Esophagus muscularis mucosa (tissue), 4 donors: ENCODE data around the gene TRIM15. TPM values are rescaled to one million over a fixed set of nuclear protein-coding genes. Genes with fewer than 3 reads are reported as not detected.

Experiments used
- DNase-seq: peaks from one replicate; pipeline ENCODE4 v3.0.0-alpha.2; 2017; ENCODE audit errors: extremely low spot score
- H3K27ac ChIP-seq, 4 donors: fragments of 200-600 bp; sonication (generic); replicated peaks in 1 of 4; 1 replicate in 3 of 4; 2 replicates in 1 of 4; pipeline ENCODE4 v1.5.1; 2016 to 2019; ENCODE audit warnings: mild to moderate bottlenecking in 1 of 4
- H3K27me3 ChIP-seq, 4 donors: fragments of 200-600 bp; sonication (generic); one replicate each; pipeline versions ENCODE4 v1.5.1 to v1.6.0; 2016 to 2019
- H3K36me3 ChIP-seq, 4 donors: fragments of 200-600 bp; sonication (generic); one replicate each; pipeline ENCODE4 v1.5.1; 2016 to 2019
- H3K4me1 ChIP-seq, 4 donors: fragments of 200-600 bp; sonication (generic); one replicate each; pipeline ENCODE4 v1.5.1; 2016 to 2019
- H3K4me3 ChIP-seq, 4 donors: fragments of 200-600 bp; sonication (generic); 1 replicate in 2 of 4; 2 replicates in 2 of 4; pipeline ENCODE4 v1.5.1; 2016 to 2019; ENCODE audit warnings: mild to moderate bottlenecking in 4 of 4, moderate library complexity in 1 of 4
- H3K9me3 ChIP-seq, 4 donors: fragments of 200-600 bp; sonication (generic); 1 replicate in 3 of 4; 2 replicates in 1 of 4; pipeline ENCODE4 v1.5.1; 2016 to 2019
- EP300 ChIP-seq: sonication (generic); formaldehyde crosslinking; IDR thresholded peaks from one replicate; pipeline ENCODE4 v1.6.1; 2017; ENCODE audit warnings: antibody characterized with exemption
- POLR2A ChIP-seq: fragments of 450-650 bp; IDR thresholded peaks from one replicate; pipeline ENCODE4 v1.6.1; 2017; ENCODE audit warnings: antibody characterized with exemption, moderate library complexity, mild to moderate bottlenecking, low read depth
- POLR2AphosphoS5 ChIP-seq, 2 donors: sonication (generic); formaldehyde crosslinking; IDR thresholded peaks; one replicate each; pipeline ENCODE4 v1.6.1; 2017; ENCODE audit warnings: antibody characterized with exemption in 2 of 2
- WGBS: methylation state at CpG from one replicate; pipeline ENCODE4 v1.1.5; 2018; 5-methylcytosine and 5-hydroxymethylcytosine counted together
- intact Hi-C: fragments of 100-400 bp; cut with DNase I; formaldehyde crosslinking; loops from one replicate; pipeline ENCODE4 v1.15.1; 2023
- total RNA-seq, 4 donors: library from RNA; depleted of rRNA; stranded (reverse); fragments of >200 nt; gene quantifications; one replicate each; pipeline versions ENCODE4 v1.1.0 to v1.2.1, GENCODE V29; 2016
- TF ChIP-seq, protein P1 (sequence below), 3 experiments: fragments of 200-600 bp in 2 of 3; fragments of 450-650 bp in 1 of 3; sonication (generic) in 2 of 3; IDR thresholded peaks; one replicate each; pipeline ENCODE4 v1.5.1; 2017 to 2019; ENCODE audit warnings: antibody characterized with exemption in 3 of 3, mild to moderate bottlenecking in 2 of 3, moderate library complexity in 1 of 3

TRIM15 gene
- total RNA-seq, 4 donors from 2014 or later, result 0.42 TPM; not detected in 3

DNA sequence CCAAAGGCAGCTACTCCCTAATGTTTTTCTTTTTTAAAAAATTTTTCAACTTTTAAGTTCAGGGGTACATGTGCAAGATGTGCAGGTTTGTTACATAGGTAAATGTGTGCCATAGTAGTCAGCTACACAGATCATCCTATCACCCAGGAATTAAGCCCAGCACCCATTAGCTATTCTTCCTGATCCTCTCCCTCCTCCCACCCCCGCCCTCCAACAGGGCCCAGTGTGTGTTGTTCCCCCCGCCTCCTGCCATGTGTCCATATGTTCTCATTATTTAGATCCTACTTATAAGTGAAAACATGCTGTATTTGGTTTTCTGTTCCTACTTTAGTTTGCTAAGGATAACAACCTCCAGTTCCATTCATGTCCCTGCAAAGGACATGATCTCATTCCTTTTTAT, 12.4 kb downstream of the TRIM15 start:
- DNase-seq, result no peak
- Histone ChIP-seq H3K27ac (no peak overlapping the region), H3K27me3 (peaks cover 0 to 72% (median 21%) of the 10 kb centered on the region in 4 donors), H3K36me3 (no peaks in the 10 kb centered on the region), H3K4me3 (no peak overlapping the region), H3K4me1 (peaks cover 7 to 11% (median 10%) of the 10 kb centered on the region in 4 donors), H3K9me3 (peaks cover 0 to 8% (median 0%) of the 10 kb centered on the region in 4 donors)
- no peak for TF ChIP-seq POLR2A
- no peak for TF ChIP-seq EP300
- no peak for TF ChIP-seq POLR2AphosphoS5 (IDR thresholded peaks at IDR 0.05)
- TF ChIP-seq, protein P1, sequence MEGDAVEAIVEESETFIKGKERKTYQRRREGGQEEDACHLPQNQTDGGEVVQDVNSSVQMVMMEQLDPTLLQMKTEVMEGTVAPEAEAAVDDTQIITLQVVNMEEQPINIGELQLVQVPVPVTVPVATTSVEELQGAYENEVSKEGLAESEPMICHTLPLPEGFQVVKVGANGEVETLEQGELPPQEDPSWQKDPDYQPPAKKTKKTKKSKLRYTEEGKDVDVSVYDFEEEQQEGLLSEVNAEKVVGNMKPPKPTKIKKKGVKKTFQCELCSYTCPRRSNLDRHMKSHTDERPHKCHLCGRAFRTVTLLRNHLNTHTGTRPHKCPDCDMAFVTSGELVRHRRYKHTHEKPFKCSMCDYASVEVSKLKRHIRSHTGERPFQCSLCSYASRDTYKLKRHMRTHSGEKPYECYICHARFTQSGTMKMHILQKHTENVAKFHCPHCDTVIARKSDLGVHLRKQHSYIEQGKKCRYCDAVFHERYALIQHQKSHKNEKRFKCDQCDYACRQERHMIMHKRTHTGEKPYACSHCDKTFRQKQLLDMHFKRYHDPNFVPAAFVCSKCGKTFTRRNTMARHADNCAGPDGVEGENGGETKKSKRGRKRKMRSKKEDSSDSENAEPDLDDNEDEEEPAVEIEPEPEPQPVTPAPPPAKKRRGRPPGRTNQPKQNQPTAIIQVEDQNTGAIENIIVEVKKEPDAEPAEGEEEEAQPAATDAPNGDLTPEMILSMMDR (IDR thresholded peaks at IDR 0.05), result no peak
- 90% methylated on average over 2 of the region's 2 CpGs for WGBS
- intact Hi-C loops, result no loop called here

DNA sequence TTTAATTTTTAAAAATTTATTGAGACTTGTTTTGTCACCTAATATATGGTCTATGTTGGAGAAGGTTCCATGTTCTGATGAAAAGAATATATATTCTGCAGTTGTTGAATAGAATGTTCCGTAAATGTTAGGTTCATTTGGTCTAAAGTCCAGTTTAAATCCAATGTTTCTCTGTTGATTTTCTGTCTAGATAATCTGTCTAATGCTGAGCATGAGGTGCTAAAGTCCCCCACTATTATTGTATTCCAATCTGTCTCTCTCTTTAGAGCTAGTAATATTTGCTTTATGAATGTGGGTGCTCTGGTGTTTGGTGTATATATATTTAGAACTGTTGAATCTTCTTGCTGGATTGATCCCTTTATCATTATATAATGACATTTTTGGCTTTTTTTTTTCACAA, 15.5 kb downstream of the TRIM15 start:
- TF ChIP-seq POLR2A (no peak), POLR2AphosphoS5 (IDR thresholded peaks at IDR 0.05) (no peak), EP300 (no peak)
- TF ChIP-seq, protein P1 (IDR thresholded peaks at IDR 0.05), result no peak
- H3K9me3 ChIP-seq, result peaks cover 0 to 8% (median 0%) of the 10 kb centered on the region in 4 donors
- 100% methylated on average over 1 of the region's 1 CpG for WGBS
- no peak overlapping the region for H3K4me3 ChIP-seq
- intact Hi-C loops, result no loop called here
- H3K27me3 ChIP-seq, result peaks cover 0 to 41% (median 0%) of the 10 kb centered on the region in 4 donors
- no peaks in the 10 kb centered on the region for H3K4me1 ChIP-seq
- H3K36me3 ChIP-seq, result no peaks in the 10 kb centered on the region
- no peak for DNase-seq
- H3K27ac ChIP-seq, result no peak overlapping the region

DNA sequence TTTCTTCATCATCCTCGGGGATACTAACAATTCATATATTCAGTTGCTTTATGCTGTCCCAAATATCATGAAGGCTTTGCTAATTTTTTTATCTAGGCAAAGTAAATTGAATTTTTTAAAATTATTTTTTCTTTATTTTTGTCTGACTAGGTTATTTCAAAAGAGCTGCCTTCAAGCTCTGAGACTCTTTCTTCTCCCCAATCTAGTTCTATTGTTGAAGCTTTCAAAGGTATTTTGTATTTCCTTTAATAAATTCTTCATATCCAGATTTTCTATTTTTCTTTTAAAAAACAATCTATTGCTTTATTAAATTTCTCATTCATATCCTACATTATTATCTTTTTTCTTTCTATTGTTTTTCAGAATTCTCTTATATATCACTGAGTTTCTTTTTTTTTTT, 16.8 kb downstream of the TRIM15 start:
- H3K27me3 ChIP-seq, result peaks cover 0 to 34% (median 0%) of the 10 kb centered on the region in 4 donors
- no peak overlapping the region for H3K27ac ChIP-seq
- peaks cover 4 to 10% (median 4%) of the 10 kb centered on the region in 4 donors for H3K36me3 ChIP-seq
- intact Hi-C loops, result no loop called here
- no peak for DNase-seq
- 92% methylated on average over 1 of the region's 1 CpG for WGBS
- no peaks in the 10 kb centered on the region for H3K4me1 ChIP-seq
- TF ChIP-seq, protein P1 (IDR thresholded peaks at IDR 0.05), result no peak
- no peak for TF ChIP-seq EP300
- no peak for TF ChIP-seq POLR2A
- TF ChIP-seq POLR2AphosphoS5 (IDR thresholded peaks at IDR 0.05), result no peak
- H3K9me3 ChIP-seq, result peaks cover 0 to 8% (median 0%) of the 10 kb centered on the region in 4 donors
- H3K4me3 ChIP-seq, result no peak overlapping the region

DNA sequence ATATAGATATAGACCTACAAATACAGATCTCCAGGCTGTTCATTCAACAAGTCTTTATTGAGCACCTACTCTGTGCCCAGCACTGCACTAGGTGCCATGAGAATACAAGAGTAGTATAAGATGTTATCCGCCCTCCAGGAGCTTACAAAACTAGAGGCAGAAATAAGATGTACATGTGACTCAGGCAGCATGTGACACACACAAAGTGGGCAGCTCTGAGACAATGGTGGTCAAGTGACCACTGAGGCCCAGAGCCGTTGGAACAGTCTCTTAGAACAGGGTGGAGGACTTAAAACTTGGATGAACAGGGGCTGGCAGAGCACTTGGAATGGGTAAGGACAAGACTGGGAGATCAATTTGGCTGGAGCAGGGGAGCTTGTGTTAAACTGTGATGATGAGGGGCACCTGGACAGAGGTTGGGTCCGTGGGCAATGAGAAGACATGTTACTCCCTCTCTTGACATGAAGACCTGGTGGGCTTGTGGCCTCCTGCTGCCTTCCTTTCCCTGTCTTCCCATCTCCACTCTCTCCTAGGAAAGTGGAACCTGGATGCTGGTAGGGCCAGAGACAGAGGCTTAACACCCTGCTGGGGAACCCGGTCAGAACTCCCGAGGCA, 21.2 kb downstream of the TRIM15 start:
- Histone ChIP-seq H3K36me3 (peaks cover 27 to 50% (median 42%) of the 10 kb centered on the region in 4 donors), H3K4me3 (no peak overlapping the region), H3K9me3 (peaks cover 0 to 6% (median 0%) of the 10 kb centered on the region in 4 donors), H3K4me1 (no peaks in the 10 kb centered on the region), H3K27me3 (peaks cover 0 to 4% (median 0%) of the 10 kb centered on the region in 4 donors), H3K27ac (no peak overlapping the region)
- TF ChIP-seq POLR2A (no peak), EP300 (no peak)
- DNase-seq, result peak; percentile 88
- 91% methylated on average over 5 of the region's 5 CpGs for WGBS
- intact Hi-C loops, result no loop called here

DNA sequence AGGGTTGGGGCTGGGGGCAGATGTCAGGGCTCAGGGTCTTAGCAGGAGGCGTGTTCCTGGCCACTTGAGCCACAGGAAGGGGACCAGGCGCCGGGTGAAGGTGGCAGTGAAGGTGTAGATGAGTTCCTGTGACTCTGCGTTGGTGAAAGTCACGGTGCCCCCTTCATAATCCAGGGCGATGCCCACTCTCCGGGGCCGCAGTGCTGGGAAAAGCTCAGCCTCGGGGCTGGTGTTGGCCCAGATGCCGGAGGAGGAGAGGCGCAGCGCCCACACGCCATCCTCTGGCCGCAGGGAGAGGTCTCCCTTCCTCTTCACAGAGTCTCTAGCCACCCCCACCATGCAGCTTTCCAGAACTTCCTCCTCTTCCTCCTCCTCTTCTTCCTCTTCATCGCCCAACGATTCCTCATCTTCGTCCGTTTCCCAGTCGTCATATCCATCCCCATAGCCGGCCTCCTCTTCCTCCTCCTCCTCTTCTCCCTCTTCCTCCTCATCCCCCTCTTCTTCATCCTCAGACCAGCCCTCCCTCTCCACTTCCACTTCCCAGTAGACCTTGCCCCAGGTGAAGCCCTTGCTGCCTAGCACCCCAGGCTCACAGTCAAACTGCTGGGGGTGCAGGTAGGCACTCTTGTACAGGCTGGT, 22.6 kb downstream of the TRIM15 start:
- H3K4me3 ChIP-seq, result no peak overlapping the region
- peak; percentile 80 for DNase-seq
- H3K27ac ChIP-seq, result no peak overlapping the region
- no peaks in the 10 kb centered on the region for H3K27me3 ChIP-seq
- TF ChIP-seq POLR2AphosphoS5 (IDR thresholded peaks at IDR 0.05) (no peak), EP300 (no peak), POLR2A (no peak)
- TF ChIP-seq, protein P1 (IDR thresholded peaks at IDR 0.05), result no peak
- 93% methylated on average over 20 of the region's 20 CpGs for WGBS
- no peaks in the 10 kb centered on the region for H3K4me1 ChIP-seq
- peaks cover 37 to 64% (median 56%) of the 10 kb centered on the region in 4 donors for H3K36me3 ChIP-seq
- H3K9me3 ChIP-seq, result no peaks in the 10 kb centered on the region
- intact Hi-C loops, result no loop called here
